HepG2 (cell line): ENCODE results near the gene COX7A2L. TPM values are rescaled to one million over a fixed set of nuclear protein-coding genes. Genes with fewer than 3 reads are reported as not detected.

Experiments
- ATAC-seq: fragments of 200-7000 bp; cut with Tn5 transposase; 3 replicates; pipeline ENCODE4 v1.9.1; 2020; ENCODE audit warnings: mild to moderate bottlenecking, moderate library complexity
- BruUV-seq: library from RNA; stranded (reverse); fragments of 400-500 nt; replicated peaks from 2 replicates; lab custom pipeline; 2021; lab: Mats Ljungman, UMichigan
- CTCF ChIA-PET: fragments of 300-600 bp; formaldehyde crosslinking; extraction: SDS; loops from one replicate; lab custom pipeline; 2021; ENCODE audit warnings: low total read pairs, inconsistent platforms, low intra/inter-chr PET ratio; lab: Yijun Ruan, JAX
- POLR2A ChIA-PET: fragments of 350-600 bp; sonication (Branson Sonifier 250); formaldehyde crosslinking; loops from one replicate; lab custom pipeline; 2020; ENCODE audit warnings: antibody characterized with exemption, inconsistent platforms; lab: Yijun Ruan, JAX
- DNase-seq: peaks from one replicate; pipeline ENCODE4 v3.0.0-alpha.2; 2015; ENCODE audit warnings: low spot score
- FAIRE-seq: peaks from 3 replicates; lab custom pipeline; 2011; peaks lifted over from hg19 to GRCh38; lab: Jason Lieb, UNC
- H2AFZ ChIP-seq: one replicate; pipeline ENCODE4 v1.6.1; 2011; ENCODE audit warnings: low read length, inconsistent platforms
- H3K27ac ChIP-seq: fragments of 300-600 bp; 3 replicates; pipeline ENCODE4 v1.8.0; 2011; ENCODE audit warnings: mixed run types, mild to moderate bottlenecking, mixed read lengths, low read length, inconsistent platforms; ENCODE audit not compliant: insufficient read depth; ENCODE audit errors: extremely low read length
- H3K27me3 ChIP-seq, 2 experiments: fragments of 200-600 bp in 1 of 2; 2 replicates in 1 of 2; 3 replicates in 1 of 2; pipeline versions ENCODE4 v1.6.0 to v1.8.0; 2011; ENCODE audit warnings: low read length in 2 of 2, mild to moderate bottlenecking in 2 of 2, moderate library complexity in 2 of 2, inconsistent platforms in 1 of 2; ENCODE audit not compliant: insufficient read depth in 2 of 2, control insufficient read depth in 1 of 2
- H3K36me3 ChIP-seq, 2 experiments: fragments of 200-600 bp in 1 of 2; replicated peaks in 1 of 2; 2 replicates in 1 of 2; 3 replicates in 1 of 2; pipeline versions ENCODE4 v1.5.1 to v1.8.0; 2011; ENCODE audit warnings: low read length in 2 of 2, inconsistent platforms in 1 of 2; ENCODE audit not compliant: insufficient read depth in 2 of 2, control insufficient read depth in 1 of 2
- H3K4me1 ChIP-seq: 2 replicates; pipeline ENCODE4 v1.5.1; 2012; ENCODE audit warnings: low read length, inconsistent platforms; ENCODE audit not compliant: insufficient read depth
- H3K4me2 ChIP-seq: 2 replicates; pipeline ENCODE4 v1.6.0; 2011; ENCODE audit warnings: low read depth, low read length, inconsistent platforms
- H3K4me3 ChIP-seq, 3 experiments: fragments of 200-600 bp in 1 of 3; sonication (generic), shearing (Covaris generic) in 1 of 3; replicated peaks in 1 of 3; 2 replicates each; pipeline ENCODE4 v1.5.1; 2011 to 2016; ENCODE audit warnings: low read length in 3 of 3, inconsistent platforms in 2 of 3, low read depth in 2 of 3, mild to moderate bottlenecking in 2 of 3, control low read depth in 1 of 3, mixed read lengths in 1 of 3; ENCODE audit not compliant: insufficient read depth in 1 of 3
- H3K79me2 ChIP-seq: one replicate; pipeline ENCODE4 v1.6.1; 2011; ENCODE audit warnings: low read length, inconsistent platforms; ENCODE audit not compliant: insufficient read depth
- H3K9ac ChIP-seq: 2 replicates; pipeline ENCODE4 v1.6.0; 2011; ENCODE audit warnings: mild to moderate bottlenecking, low read depth, low read length, inconsistent platforms; ENCODE audit not compliant: insufficient read depth
- H3K9me3 ChIP-seq: 2 replicates; pipeline ENCODE4 v1.5.1; 2012; ENCODE audit warnings: mild to moderate bottlenecking, low read length
- H4K20me1 ChIP-seq: 2 replicates; pipeline ENCODE4 v1.6.0; 2011; ENCODE audit warnings: inconsistent platforms, mild to moderate bottlenecking, low read length, moderate library complexity; ENCODE audit not compliant: insufficient read depth
- CEBPG ChIP-seq: IDR thresholded peaks from 2 replicates; pipeline ENCODE4 v1.6.1; 2016
- CHD4 ChIP-seq: fragments of 200-600 bp; sonication (generic); IDR thresholded peaks from 2 replicates; pipeline ENCODE4 v1.7.0; 2017; ENCODE audit warnings: mild to moderate bottlenecking, low read length, borderline replicate concordance
- CREM ChIP-seq, 2 experiments: sonication (generic) in 1 of 2; formaldehyde crosslinking in 1 of 2; IDR thresholded peaks; 2 replicates each; pipeline versions ENCODE4 v1.4.0 to v1.6.1; 2016 to 2020; ENCODE audit warnings: antibody characterized with exemption in 1 of 2, mild to moderate bottlenecking in 1 of 2, missing genetic modification reagents in 1 of 2
- ELF3 ChIP-seq: IDR thresholded peaks from 2 replicates; pipeline ENCODE4 v1.6.1; 2016; ENCODE audit warnings: missing genetic modification reagents, missing compliant biosample characterization
- FOXO4 ChIP-seq: sonication (generic); formaldehyde crosslinking; conservative IDR thresholded peaks from 2 replicates; pipeline ENCODE4 v1.8.1; 2023; ENCODE audit warnings: missing genetic modification reagents
- GATAD2A ChIP-seq: IDR thresholded peaks from 2 replicates; pipeline ENCODE4 v1.6.1; 2016
- HMGA1 ChIP-seq: sonication (generic); formaldehyde crosslinking; conservative IDR thresholded peaks from 2 replicates; pipeline ENCODE4 v1.4.0; 2020; ENCODE audit warnings: missing genetic modification reagents
- HNF4G ChIP-seq, 2 experiments: sonication (generic) in 1 of 2; formaldehyde crosslinking in 1 of 2; IDR thresholded peaks; 2 replicates each; pipeline versions ENCODE4 v1.4.0 to v1.6.1; 2011 to 2020; ENCODE audit warnings: borderline replicate concordance in 2 of 2, low read depth in 2 of 2, mild to moderate bottlenecking in 2 of 2, low read length in 1 of 2, missing genetic modification reagents in 1 of 2, moderate library complexity in 1 of 2
- KAT2B ChIP-seq: fragments of 150-350 bp; IDR thresholded peaks from 2 replicates; pipeline ENCODE4 v1.6.1; 2014; ENCODE audit warnings: low read depth, low read length, borderline replicate concordance
- KDM3A ChIP-seq: IDR thresholded peaks from 2 replicates; pipeline ENCODE4 v1.6.1; 2018; ENCODE audit warnings: low read depth, missing compliant biosample characterization
- KLF12 ChIP-seq: sonication (generic); formaldehyde crosslinking; IDR thresholded peaks from 2 replicates; pipeline ENCODE4 v1.4.0; 2020; ENCODE audit warnings: missing genetic modification reagents, borderline replicate concordance
- NAIF1 ChIP-seq: sonication (generic); formaldehyde crosslinking; IDR thresholded peaks from 2 replicates; pipeline ENCODE4 v1.5.0; 2020; ENCODE audit warnings: mild to moderate bottlenecking, missing genetic modification reagents, borderline replicate concordance
- NFIC ChIP-seq: IDR thresholded peaks from 2 replicates; pipeline ENCODE4 v1.6.1; 2012; ENCODE audit warnings: mild to moderate bottlenecking, low read length, inconsistent platforms
- PCBP1 ChIP-seq: fragments of 200-400 bp; formaldehyde crosslinking; IDR thresholded peaks from 2 replicates; pipeline ENCODE4 v1.6.1; 2017; ENCODE audit warnings: mild to moderate bottlenecking, low read depth, low read length, borderline replicate concordance
- RBFOX2 ChIP-seq: fragments of 200-400 bp; formaldehyde crosslinking; IDR thresholded peaks from 2 replicates; pipeline ENCODE4 v1.6.1; 2017; ENCODE audit warnings: low read depth, mild to moderate bottlenecking, low read length
- RELA ChIP-seq: sonication (generic); formaldehyde crosslinking; IDR thresholded peaks from 2 replicates; pipeline ENCODE4 v1.4.0; 2020; ENCODE audit warnings: missing genetic modification reagents
- SAP130 ChIP-seq: IDR thresholded peaks from 2 replicates; pipeline ENCODE4 v1.6.1; 2016; ENCODE audit warnings: low read depth
- TGIF2 ChIP-seq: IDR thresholded peaks from 2 replicates; pipeline ENCODE4 v1.6.1; 2016; ENCODE audit warnings: control low read depth, missing compliant biosample characterization
- THAP11 ChIP-seq: IDR thresholded peaks from 2 replicates; pipeline ENCODE4 v1.6.1; 2016; ENCODE audit warnings: missing biosample characterization, missing genetic modification reagents
- ZFYVE20 ChIP-seq: sonication (generic); formaldehyde crosslinking; IDR thresholded peaks from 2 replicates; pipeline ENCODE4 v1.8.0; 2023; ENCODE audit warnings: low read depth, mild to moderate bottlenecking, moderate library complexity, missing genetic modification reagents, borderline replicate concordance
- ZNF546 ChIP-seq: sonication (generic); formaldehyde crosslinking; conservative IDR thresholded peaks from 2 replicates; pipeline ENCODE4 v1.8.1; 2023; ENCODE audit warnings: mild to moderate bottlenecking, missing genetic modification reagents
- ZNF564 ChIP-seq: sonication (generic); formaldehyde crosslinking; IDR thresholded peaks from 2 replicates; pipeline ENCODE4 v1.8.1; 2023; ENCODE audit warnings: mild to moderate bottlenecking, missing genetic modification reagents
- ZNF570 ChIP-seq: sonication (generic); formaldehyde crosslinking; IDR thresholded peaks from 2 replicates; pipeline ENCODE4 v1.4.0; 2020; ENCODE audit warnings: mild to moderate bottlenecking, missing genetic modification reagents, borderline replicate concordance
- ZNF644 ChIP-seq: IDR thresholded peaks from 2 replicates; pipeline ENCODE4 v1.6.1; 2016; ENCODE audit warnings: low read depth
- ZNF746 ChIP-seq: sonication (generic); formaldehyde crosslinking; IDR thresholded peaks from 2 replicates; pipeline ENCODE4 v1.8.0; 2022; ENCODE audit warnings: mild to moderate bottlenecking, missing genetic modification reagents
- ZNF790 ChIP-seq: sonication (generic); formaldehyde crosslinking; IDR thresholded peaks from 2 replicates; pipeline ENCODE4 v1.8.0; 2022; ENCODE audit warnings: missing genetic modification reagents, mild to moderate bottlenecking, borderline replicate concordance
- WGBS: methylation state at CpG from one replicate; pipeline ENCODE4 v1.1.6; 2017; ENCODE audit warnings: low lambda C conversion rate; 5-methylcytosine and 5-hydroxymethylcytosine counted together
- in situ Hi-C: cut with HindIII; loops from 2 replicates; pipeline ENCODE4 v1.10.0; 2017; ENCODE audit warnings: low pct_unique_long_range_greater_than_20kb; ENCODE audit not compliant: extremely low pct_ligation_motif_present
- intact Hi-C: fragments of 100-400 bp; cut with micrococcal nuclease; formaldehyde crosslinking; loops from one replicate; pipeline ENCODE4 v1.10.0; 2022; ENCODE audit not compliant: unreplicated experiment
- polyA plus RNA-seq, 8 experiments: library from polyadenylated mRNA; depleted of rRNA in 3 of 8; stranded (reverse) in 7 of 8; unstranded in 1 of 8; fragments of >200 nt; fragmentation: Illumina TruSeq in 4 of 8; extraction: Trizol in 4 of 8; gene quantifications; 2 replicates each; pipeline versions ENCODE4 v1.2.1 to v1.2.3, GENCODE V29; 2011 to 2016; ENCODE audit warnings: low read depth in 4 of 8, missing spikeins in 1 of 8, mixed read lengths in 1 of 8; ENCODE audit not compliant: insufficient read depth in 1 of 8
- total RNA-seq, 5 experiments: library from RNA; depleted of rRNA; stranded (reverse); fragments of >200 nt; fragmentation: Illumina TruSeq; extraction: Trizol; gene quantifications; 2 replicates each; pipeline ENCODE4 v1.2.3, GENCODE V29; 2016; ENCODE audit warnings: low read depth in 1 of 5

Gene COX7A2L
- total and polyA plus RNA-seq, 2 of the 13 experiments (the other 11 are each of a cell fraction or from before 2014, with no cell fraction given): 155 to 201 TPM

GRCh38 chr2:42359304-42359964 is 1.6 kb downstream of the COX7A2L start:
- Histone ChIP-seq H3K4me2 (peak overlapping the region; percentile 89), H3K27me3 (no peaks in the 10 kb centered on the region; a peak in 1 of 5 replicates), H3K79me2 (peaks cover 63% of the 10 kb centered on the region), H3K4me1 (peaks cover 58% of the 10 kb centered on the region), H4K20me1 (peaks cover 5% of the 10 kb centered on the region; the same call in 1 of the 2 replicates), H2AFZ (peak overlapping the region; percentile 45), H3K36me3 (no peaks in the 10 kb centered on the region; a peak in 1 of 5 replicates), H3K27ac (peak overlapping the region; percentile 96), H3K9ac (peak overlapping the region; percentile 97), H3K9me3 (no peaks in the 10 kb centered on the region), H3K4me3 (peak overlapping the region; percentile 84 to 98 (median 94))
- BruUV-seq: no TSS peak
- FAIRE-seq: no peak
- intact Hi-C loops (no loop called here), in situ Hi-C loops (loop anchor here (25.0 kb wide), 1 partner anchor 497 kb away; no protein-coding TSS in a partner anchor)
- ChIA-PET POLR2A (interaction anchor here (1.1 to 1.4 kb wide), 4 partner anchors 8 to 33 kb away, joined by 3 read pairs; no protein-coding TSS in a partner anchor), CTCF (no interaction called here)
- DNase-seq: no peak
- 7% methylated on average over 6 of the region's 6 CpGs for WGBS
- no peak for ATAC-seq
- 0 out of 2 replicates have a peak, but pooled peaks have one; percentile 12 for TF ChIP-seq ELF3 (CRISPR knock-in tag)
- TF ChIP-seq ZNF564 (CRISPR knock-in tag): no peak
- TF ChIP-seq GATAD2A (CRISPR knock-in tag): peak; percentile 32; the same call in 1 of the 2 replicates
- TF ChIP-seq ZNF570 (CRISPR knock-in tag): no peak
- TF ChIP-seq SAP130 (CRISPR knock-in tag): peak; percentile 31; the same call in 1 of the 2 replicates
- TF ChIP-seq CEBPG (CRISPR knock-in tag): peak; percentile 69
- no peak for TF ChIP-seq ZNF746 (CRISPR knock-in tag)
- TF ChIP-seq FOXO4 (CRISPR knock-in tag): no peak
- TF ChIP-seq THAP11 (CRISPR knock-in tag): 0 out of 2 replicates have a peak, but pooled peaks have one; percentile 5
- no peak for TF ChIP-seq KAT2B
- TF ChIP-seq CREM (IDR thresholded peaks at IDR 0.05): no peak
- TF ChIP-seq CREM (CRISPR knock-in tag; IDR thresholded peaks at IDR 0.05): no peak
- no peak for TF ChIP-seq ZNF644 (CRISPR knock-in tag)
- TF ChIP-seq KDM3A (CRISPR knock-in tag): no peak
- TF ChIP-seq RBFOX2: 0 out of 2 replicates have a peak, but pooled peaks have one; percentile 20
- TF ChIP-seq PCBP1: no peak
- no peak for TF ChIP-seq ZFYVE20 (CRISPR knock-in tag)
- TF ChIP-seq NFIC: no peak
- no peak for TF ChIP-seq HNF4G (IDR thresholded peaks at IDR 0.05; ENCODE audit: borderline replicate concordance, low read depth, low read length)
- no peak for TF ChIP-seq HNF4G (CRISPR knock-in tag; IDR thresholded peaks at IDR 0.05; ENCODE audit: borderline replicate concordance, low read depth)
- no peak for TF ChIP-seq HMGA1 (CRISPR knock-in tag)
- no peak for TF ChIP-seq ZNF546 (CRISPR knock-in tag)
- TF ChIP-seq CHD4: no peak
- TF ChIP-seq RELA (CRISPR knock-in tag): no peak
- TF ChIP-seq TGIF2: no peak
- no peak for TF ChIP-seq KLF12 (CRISPR knock-in tag)
- 0 out of 2 replicates have a peak, but pooled peaks have one; percentile 8 for TF ChIP-seq ZNF790 (CRISPR knock-in tag)
- 0 out of 2 replicates have a peak, but pooled peaks have one; percentile 17 for TF ChIP-seq NAIF1
